Ishikawa (cell line): Measurements from ENCODE around the gene PTCH2.
A peak's percentile ranks its signal among the peaks of the same experiment; 100 is the strongest.

Experiments used
- EP300 ChIP-seq: IDR thresholded peaks from 2 replicates; pipeline ENCODE4 v1.6.1; 2012; ENCODE audit warnings: borderline replicate concordance
- FOXM1 ChIP-seq: IDR thresholded peaks from 2 replicates; pipeline ENCODE4 v1.6.1; 2012; ENCODE audit warnings: low read depth, borderline replicate concordance
- REST ChIP-seq: IDR thresholded peaks from 2 replicates; pipeline ENCODE4 v1.6.1; 2012; ENCODE audit warnings: low read depth, mild to moderate bottlenecking

DNA sequence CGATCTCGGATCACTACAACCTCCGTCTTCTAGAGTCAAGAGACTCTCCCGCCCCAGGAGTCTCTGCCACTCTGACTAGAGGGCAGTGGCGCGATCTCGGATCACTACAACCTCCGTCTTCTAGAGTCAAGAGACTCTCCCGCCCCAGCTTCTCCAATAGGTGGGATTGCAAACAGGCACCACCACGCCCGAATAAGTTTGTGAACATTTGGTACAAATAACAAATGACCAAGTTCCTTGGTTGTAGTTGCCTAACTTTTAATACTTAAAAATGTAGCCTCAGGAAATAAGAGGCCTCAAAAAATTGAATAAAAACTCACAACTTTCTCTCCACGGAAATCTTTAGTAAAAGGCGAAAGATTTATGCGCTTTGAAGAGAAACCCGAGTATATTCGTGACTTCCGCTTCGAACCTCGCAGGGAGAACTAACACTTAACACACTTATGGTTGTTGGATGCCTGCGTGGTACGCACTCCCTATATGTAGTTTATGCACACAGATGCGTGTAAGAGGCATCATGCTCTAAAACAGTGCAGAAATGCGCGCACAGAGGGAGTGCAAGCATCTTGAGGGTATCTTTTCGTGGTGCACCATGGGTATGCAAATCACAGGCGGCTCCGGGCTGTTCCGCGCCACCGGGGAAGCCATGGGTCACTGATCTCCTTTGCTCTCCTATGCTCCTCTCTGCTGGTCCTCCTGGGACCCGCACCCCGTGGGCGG is 23.3 kb downstream of the PTCH2 start:
- TF ChIP-seq FOXM1 (peak; percentile 56; the same call in 1 of the 2 replicates), REST (no peak), EP300 (peak; percentile 38)
